GM13976 (cell line): Measurements from ENCODE around the gene KDM5A.
"Not testable (repeated sequence)": the region's sequence is repeated elsewhere in the genome, so short reads cannot be mapped to it uniquely, and the experiment has no call there.

ENCODE experiments used
- DNase-seq: peaks from one replicate; pipeline ENCODE4 v3.0.0; 2012; ENCODE audit warnings: low spot score
- CTCF ChIP-seq: IDR thresholded peaks from 2 replicates; pipeline ENCODE4 v1.5.1; 2012; ENCODE audit warnings: borderline replicate concordance, mild to moderate bottlenecking; ENCODE audit not compliant: insufficient read depth; ENCODE audit errors: extremely low read depth, missing control alignments, control extremely low read depth
- in situ Hi-C: fragments of 300-500 bp; cut with MboI; formaldehyde crosslinking; loops from one replicate; pipeline ENCODE4 v1.12.0; 2022; ENCODE audit warnings: low sequenced_read_pairs, mixed read lengths, inconsistent platforms; ENCODE audit not compliant: unreplicated experiment

KDM5A gene

GRCh38 chr12:359091-359490 lies 30.0 kb downstream of the KDM5A start:
- no peak for TF ChIP-seq CTCF
- no peak for DNase-seq
- in situ Hi-C loops: no loop called here

GRCh38 chr12:356276-356988 lies 32.7 kb downstream of the KDM5A start:
- TF ChIP-seq CTCF: no peak
- in situ Hi-C loops: no loop called here

GRCh38 chr12:351197-351596 lies 37.9 kb downstream of the KDM5A start:
- DNase-seq, in situ Hi-C loops: not testable (repeated sequence)

More at GRCh38 chr12:356276-356988, 32.7 kb downstream of the KDM5A start:
- DNase-seq: no peak

- in situ Hi-C loops, DNase-seq: not testable (repeated sequence)
Observed at GRCh38 chr12:349625-350024, 39.5 kb downstream of the KDM5A start.

- DNase-seq, in situ Hi-C loops: not testable (repeated sequence)
Observed at GRCh38 chr12:343036-343435, 46.1 kb downstream of the KDM5A start.

GRCh38 chr12:337039-337438 lies 52.1 kb downstream of the KDM5A start:
- no peak for DNase-seq
- no peak for TF ChIP-seq CTCF
- in situ Hi-C loops: no loop called here

GRCh38 chr12:334125-334524 lies 55.0 kb downstream of the KDM5A start:
- no peak for TF ChIP-seq CTCF

GRCh38 chr12:332581-333205 lies 56.4 kb downstream of the KDM5A start:
- DNase-seq: no peak
- in situ Hi-C loops: no loop called here
- TF ChIP-seq CTCF: no peak

More at GRCh38 chr12:334125-334524, 55.0 kb downstream of the KDM5A start:
- in situ Hi-C loops: no loop called here
- no peak for DNase-seq
